Ammon's horn (tissue), 1 donor: ENCODE results near the gene OGFRL1.

Source experiments
- DNase-seq: peaks from one replicate; pipeline ENCODE4 v3.0.0-alpha.2; 2016; ENCODE audit warnings: low spot score

Gene OGFRL1

DNA sequence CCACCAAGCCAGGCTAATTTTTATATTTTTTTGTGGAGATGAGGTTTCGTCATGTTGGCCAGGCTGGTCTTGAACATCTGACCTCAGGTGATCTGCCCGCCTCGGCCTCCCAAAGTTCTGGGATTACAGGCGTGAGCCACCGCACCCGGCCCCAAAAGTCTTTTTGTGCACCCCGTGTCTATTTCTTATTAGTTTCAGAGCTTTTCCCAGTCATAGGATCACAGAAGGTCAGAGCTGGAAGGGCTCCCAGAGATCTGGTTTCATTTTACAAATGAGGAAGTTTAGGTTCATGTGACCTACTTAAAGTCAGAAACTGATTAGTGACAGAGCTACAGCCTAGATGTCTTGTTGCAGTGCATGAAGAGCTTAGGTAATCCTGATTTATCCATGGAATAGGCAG is 1.6 kb upstream of the OGFRL1 start:
- DNase-seq: no peak

DNA sequence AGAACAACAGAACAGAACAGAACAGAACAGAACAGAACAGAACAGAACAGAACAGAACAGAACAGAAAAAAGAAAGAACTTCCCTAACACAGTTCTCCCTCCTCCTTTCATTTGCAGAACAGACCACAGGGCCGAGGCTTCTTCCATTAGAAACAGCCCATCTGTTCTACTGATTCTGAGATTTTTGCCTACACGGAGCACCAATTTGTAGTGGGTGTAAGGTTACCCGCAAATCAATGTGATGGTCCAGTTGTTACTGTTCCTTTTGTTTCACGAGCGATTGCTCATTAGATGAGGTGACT is 734 bp upstream of the OGFRL1 start:
- DNase-seq: no peak

DNA sequence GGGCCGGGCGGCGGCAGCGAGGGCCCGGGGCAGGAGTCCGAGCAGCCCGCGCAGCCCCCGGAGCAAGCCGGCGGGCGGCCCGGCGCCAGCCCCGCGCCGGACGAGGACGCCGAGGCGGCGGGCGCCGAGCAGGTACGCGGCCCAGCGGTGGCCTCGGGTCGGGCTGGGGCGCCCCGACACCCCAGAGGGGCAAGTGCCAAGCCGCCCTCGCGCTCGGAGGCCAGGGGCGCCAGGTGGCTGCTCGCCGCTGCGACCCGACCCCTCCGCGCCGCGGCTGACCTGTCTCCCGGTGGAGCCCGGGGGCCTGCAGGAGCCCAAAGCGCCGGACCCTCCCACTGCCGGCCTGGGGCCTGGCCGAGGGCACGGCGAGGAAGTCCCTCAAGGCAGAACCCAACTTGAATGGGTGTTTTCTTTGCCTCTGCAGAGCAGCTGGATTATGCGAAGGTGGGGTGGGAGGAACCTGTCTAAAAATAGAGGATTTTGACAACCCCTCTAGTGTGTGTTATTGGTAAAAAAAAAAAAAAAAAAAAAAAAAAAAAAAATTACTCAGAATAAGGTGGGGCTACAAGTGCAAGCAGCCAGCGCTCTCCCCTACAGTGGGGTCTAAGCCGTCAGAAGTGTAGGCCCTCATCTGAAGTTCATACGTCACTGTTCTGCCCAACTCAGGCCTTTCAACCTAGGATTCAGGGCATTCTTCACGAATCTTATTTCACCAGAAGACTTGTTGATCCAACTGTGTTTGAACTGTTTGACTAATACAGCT is 609 bp downstream of the OGFRL1 start:
- no peak for DNase-seq

DNA sequence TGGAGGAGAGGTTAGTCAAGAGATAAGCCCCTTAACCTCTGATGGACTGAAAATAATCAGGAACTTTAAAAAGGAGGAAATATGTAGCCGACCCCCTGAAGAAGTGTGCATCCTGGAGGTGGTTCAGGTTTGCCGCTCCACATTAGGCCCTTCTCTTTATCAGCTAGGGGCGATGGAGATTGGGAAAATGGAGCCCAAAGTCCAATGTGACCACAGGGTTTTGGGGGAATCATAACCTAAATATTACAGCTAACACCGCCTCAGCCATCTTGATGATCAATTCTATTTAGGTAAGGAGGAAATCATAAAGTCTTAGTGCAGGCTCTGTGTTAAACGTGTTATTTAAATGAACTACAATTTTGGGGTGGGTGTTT is 1.2 kb downstream of the OGFRL1 start:
- no peak for DNase-seq

DNA sequence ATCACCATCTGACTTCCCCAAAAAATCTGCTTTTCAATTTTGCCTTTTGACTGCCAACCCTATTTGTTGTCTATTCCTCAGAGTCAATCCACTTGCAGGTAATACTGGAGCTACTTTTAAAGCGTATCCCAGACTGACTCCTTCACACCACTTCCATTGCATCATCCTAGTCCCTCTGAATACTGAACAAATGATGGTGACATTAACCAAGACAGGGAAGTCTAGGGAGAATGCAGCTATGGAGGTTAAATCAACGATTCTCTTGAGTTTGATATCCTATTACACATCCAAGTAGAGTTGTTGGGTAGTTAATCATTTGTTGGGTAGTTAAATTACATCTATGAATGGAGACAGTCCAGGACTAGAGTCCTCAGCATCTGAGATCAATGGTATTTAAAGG is 2.0 kb downstream of the OGFRL1 start:
- DNase-seq: no peak

DNA sequence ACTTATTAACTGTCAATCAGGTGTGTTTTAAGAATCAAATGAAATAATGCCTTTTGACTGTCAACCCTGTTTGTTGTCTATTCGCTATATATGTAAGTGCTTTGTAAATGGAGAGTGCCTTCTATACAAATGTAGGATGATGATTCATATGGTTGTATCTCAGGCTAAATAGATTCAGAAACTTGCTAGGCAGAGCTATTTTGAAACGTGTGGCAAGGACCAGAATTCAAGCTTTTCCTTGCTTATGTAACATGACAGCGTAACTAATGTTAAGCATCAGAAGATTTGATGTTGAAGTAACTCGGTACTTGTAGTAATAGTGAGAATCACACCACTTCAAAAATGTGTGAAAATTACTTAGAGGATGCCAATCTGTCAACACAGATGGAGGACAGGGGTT is 3.4 kb downstream of the OGFRL1 start:
- DNase-seq: no peak

DNA sequence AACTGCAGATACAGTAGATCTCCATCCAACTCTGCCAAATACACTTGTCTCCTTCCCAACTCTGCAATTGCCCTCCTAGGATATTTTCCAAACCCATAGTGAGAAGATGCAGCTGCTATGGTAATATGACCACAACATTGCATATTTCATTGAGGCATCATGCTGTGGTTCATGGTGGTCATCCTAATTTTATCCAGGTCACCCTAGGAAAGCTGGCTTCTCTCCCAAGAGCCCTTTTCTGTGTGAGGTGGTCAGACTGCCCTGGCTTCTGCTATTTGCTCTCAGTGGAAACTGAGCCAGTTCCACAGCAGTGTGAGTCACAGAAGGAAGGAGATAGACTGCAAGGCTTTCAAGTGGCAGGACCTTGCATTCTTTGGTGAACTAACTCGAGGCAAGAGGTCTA is 5.5 kb downstream of the OGFRL1 start:
- peak; percentile 57 for DNase-seq

DNA sequence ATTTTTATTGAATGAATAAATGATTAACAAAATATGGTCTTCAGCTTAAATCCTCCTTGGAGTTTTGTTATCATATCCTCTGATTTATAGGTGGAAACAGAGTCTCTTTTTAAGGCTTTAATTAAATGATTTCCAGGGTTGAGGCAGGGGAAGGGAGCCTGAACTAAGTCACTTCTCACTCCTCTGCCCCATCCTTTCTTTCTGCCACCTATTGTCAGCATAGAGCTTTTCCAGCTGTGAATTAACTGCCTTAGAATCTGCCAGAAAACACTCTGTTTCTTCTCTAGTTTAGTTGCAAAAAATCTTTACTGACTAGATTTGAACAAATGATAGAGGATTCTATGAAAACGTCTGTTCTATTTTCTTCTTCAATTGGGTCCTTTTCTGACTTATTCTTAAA is 9.8 kb downstream of the OGFRL1 start:
- DNase-seq: no peak

DNA sequence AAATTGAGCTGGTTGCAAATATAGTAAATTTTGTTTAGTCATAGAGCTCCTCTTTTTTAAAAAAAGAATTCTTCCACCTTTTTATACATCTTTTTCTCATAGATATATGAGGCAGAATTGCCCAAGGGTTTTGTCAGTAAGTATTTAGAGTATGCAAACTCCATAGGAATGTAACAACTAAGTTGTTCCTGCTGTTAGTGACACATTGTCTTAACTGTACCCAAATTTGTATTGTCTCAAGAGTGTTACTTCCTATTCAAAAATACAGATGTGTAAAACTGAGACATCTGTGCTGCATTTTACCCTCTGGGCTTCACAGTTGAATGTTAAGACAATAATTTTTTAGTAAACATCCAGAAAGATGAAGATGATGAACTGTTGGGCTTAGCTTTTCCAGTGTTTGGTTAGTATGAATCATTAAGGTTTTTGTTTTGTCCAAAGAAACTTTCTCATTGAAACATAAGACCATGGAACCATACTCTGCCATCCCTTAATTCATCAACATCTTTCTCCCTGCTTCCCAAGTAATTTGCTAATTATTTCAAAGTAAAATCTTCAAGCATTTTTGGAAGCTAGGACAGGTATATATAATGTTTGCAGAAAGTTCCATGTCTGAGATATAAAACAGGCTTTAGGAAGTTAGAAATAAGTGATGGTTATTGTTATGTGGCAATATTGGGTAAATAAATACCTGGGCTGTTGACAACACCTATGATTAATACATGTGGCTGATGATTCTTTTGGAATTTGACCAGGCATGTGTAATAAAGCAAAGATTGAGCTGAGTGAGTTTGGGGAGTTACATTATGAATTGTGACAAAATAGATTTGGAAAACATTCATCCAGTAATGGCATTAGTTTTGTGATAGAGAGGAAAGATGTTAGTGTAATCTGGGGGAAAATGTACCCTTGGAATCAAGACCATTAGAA is 11.2 kb downstream of the OGFRL1 start:
- DNase-seq: no peak

DNA sequence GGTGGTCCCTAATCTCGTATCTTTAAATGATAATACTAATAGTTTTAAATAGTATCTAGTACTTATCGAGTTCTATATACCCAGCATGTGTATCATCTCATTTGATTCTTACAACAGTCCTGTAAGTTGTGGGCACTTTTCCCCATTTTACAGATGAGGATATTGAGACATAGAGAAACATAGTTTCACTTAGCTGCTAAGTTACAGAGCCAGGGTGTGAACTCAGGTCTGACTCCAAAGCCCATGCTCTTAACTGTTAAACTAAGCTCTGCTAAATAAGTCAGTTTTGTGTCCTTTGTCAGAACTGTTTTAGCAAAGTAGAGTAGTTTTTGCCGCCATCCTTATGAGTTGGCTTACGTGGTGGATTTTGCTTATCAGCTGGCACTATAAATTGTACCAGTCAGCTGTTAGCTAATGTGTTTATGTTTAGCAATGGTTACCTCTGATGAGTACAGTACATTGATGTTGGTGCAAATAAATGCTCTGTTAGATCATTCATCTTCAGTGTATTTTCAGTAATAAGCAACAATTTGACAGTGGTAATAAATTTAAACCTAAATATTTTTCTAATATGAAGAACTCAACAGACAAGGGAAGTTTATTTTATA is 12.1 kb downstream of the OGFRL1 start:
- no peak for DNase-seq

DNA sequence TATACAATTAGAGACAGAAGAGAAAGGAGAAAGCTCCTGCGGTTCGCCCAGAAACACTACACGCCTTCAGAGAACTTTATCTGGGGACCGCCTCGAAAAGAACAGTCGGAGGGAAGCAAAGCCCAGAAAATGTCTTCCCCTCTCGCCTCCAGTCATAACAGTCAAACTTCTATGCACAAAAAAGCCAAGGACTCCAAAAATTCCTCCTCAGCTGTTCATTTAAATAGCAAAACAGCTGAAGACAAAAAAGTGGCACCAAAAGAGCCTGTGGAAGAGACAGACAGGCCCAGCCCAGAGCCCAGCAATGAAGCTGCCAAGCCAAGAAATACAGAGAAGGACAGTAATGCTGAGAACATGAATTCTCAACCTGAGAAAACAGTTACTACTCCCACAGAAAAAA is 12.9 kb downstream of the OGFRL1 start:
- DNase-seq: no peak

DNA sequence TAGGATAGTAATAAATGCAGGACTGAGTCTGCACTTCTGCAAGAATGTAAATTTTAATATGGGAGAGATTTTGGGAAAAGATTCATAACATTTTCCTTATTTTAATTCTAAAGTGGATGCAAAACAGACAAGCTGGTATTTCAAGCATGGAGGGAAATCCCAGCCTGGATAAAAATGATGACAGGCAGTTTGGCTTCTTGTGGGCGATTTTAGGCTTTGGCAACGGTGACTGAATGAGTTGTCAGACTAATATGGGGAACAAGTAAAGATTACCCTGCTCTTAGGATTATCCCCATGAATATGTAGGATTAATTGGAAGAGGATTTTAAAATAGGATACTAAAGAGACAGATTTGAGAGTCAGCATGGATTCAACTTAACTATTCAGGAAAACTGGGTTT is 21.0 kb downstream of the OGFRL1 start:
- DNase-seq: no peak

DNA sequence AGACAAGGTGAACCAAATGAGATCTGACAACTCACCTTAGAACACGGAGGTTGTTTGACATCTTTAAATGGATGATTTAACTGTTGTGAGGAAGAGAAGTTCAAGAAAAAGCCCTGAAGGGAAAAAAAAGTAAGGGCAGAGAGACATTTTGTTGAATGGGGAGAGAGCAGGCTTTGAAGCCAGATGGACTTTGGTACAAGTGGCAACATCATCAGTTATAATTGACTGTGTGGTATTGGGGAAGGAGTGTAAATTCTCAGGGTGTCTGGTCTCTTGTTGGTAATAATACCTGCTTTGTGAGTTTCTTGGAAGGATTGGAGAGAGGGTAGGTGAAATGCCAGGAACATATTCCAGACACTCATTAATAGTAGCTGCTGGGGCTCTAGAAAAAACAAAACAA is 21.6 kb downstream of the OGFRL1 start:
- no peak for DNase-seq

DNA sequence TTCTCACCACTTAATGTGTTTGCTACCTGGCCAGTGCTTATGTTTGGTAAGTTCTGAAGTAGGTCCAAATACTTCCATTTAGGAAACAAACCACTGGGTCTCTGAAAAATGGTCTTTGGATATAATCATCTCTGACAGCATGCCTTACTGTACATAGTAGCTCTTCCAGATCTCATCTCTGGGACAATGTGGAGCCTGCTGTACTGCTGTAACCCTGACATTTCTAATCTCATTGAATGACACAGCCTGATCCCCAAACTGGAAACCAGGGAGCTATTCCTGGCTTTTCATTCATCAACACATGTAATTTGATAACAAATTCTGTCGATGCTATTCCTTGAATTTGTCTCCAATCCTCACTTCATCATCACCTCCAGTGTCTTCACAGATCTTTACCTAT is 23.5 kb downstream of the OGFRL1 start:
- DNase-seq: no peak

DNA sequence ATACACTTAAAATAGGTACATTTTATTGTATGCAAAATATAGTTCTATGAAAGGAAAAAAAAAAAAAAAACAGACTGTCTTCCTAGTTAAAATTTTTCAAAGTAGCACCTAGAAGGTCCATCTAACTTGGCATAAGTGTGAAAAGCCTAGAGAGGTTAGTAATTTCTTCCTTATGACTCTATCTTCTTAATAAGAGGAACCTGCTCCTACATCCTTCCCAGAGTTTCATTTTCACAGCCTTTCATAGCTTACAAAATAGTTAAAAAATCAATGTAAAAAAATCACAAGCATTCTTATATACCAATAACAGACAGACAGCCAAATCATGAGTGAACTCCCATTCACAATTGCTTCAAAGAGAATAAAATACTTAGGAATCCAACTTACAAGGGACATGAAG is 28.8 kb downstream of the OGFRL1 start:
- DNase-seq: no peak

DNA sequence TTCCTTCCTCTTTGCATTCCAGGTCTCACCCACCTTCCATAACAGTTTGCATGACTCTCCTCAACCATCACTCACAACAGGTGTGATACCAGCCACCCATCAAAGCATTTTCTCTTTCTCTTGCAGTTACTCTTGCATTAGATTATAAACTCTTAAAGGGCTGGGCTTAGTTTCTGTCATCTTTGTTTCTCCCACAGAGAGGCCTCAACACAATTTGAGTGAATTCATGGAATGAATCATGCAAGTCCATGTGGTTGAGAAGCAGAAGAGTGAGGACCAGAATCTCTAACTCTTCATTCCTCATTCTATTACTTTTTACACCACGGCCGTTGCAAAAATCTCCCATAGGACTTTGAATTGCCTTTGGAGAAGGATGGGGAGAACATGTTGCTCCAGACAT is 31.4 kb downstream of the OGFRL1 start:
- DNase-seq: no peak

DNA sequence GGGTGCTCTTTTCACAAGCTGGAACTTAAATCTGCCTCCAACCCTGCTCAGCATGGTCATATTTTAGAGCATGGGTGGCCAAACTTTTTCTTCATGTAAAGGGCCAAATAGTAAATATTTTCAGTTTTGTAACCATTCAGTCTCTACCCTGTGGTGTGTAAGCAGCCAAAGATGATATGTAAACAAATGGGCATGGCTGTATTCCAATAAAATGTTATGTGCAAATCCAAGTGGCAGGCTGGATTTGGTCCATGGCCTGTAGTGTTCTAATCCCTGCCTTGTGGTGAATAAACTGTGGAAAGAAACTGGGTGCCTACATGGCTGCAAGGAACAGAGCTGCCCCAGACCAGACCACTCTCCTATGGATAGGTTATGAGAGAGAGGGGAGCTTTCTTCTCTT is 32.7 kb downstream of the OGFRL1 start:
- no peak for DNase-seq

DNA sequence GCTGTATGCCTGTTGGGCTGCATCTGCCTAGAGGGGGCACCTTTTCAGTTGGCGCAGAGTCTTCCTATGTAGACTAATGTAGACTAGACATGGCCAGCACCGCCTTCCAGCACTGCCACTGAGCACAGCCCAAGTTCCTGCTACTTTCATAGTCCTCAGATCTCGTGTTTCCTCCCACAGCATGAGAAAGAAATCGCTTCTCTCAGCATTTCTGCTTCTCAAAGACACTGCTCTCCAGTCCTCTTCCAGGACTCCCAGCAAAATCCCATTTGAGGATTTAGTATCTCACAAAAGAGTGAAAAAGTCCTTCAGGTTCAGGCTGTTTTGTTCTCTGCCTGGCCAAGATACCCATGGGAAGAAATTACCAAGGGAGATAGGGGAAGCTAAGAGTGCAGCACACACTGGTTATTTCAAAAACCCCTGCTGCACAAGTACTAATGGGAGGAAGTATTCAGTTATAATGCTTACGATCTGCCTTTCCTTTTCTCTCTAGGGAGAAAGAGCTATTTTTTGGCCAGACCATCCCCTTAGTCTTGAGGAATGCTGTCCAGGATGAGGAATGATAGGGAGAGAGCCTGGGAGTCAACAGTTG is 35.7 kb downstream of the OGFRL1 start:
- DNase-seq: peak; percentile 60

DNA sequence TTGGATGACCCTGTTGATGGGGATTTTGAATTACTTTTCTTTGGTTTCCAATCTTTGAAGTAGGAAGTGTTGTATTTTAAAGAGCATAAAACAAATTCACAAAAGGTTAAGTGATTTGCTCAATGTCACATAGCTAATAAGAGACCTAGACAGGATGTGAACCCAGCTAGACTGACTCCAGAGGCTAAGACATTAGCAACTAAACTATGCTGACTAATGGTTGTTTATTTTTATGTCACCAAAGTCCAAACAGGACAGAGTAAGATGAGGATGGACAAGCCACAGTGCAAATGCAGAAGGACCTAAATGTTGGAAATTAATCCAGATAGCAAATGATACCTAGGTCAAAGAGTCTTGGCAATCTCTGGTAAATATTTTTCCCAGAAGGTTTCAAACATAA is 38.0 kb downstream of the OGFRL1 start:
- DNase-seq: no peak

DNA sequence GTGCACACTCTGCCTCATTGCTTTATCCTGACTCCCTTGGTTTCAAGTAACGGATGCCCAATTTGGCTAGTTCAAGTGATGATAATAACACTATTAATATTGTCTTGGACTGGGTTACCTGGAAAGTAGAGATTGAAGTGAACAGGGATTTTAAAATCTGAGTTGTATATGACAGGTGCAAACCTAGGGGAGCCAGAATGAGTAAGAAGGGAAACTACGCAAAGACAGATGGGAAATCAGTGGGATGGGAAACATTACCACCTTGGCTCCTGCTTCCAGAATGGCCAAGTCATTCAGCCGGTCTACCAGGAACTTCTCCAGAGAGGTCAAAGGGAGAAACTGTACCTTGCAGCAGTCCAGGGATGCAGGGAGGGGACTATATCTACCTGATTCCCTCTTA is 41.9 kb downstream of the OGFRL1 start:
- DNase-seq: no peak

DNA sequence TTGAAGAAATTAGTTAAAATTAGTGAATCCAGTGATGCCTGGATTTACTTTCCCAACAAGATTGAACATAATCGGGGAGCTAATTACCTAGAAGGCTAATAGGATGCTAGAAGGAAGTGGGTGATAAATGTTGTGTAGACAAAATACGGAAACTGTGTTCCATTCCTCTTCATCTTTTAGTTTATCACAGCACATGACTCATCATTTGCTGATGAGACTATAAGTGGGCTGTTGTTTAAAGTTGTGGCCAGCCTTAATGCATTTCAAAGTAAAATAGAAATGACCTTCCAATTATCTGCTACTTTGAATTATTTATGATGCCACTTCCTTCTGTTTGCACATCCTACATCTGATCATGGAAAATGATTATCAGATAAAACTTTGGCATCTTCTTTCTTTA is 43.4 kb downstream of the OGFRL1 start:
- no peak for DNase-seq

DNA sequence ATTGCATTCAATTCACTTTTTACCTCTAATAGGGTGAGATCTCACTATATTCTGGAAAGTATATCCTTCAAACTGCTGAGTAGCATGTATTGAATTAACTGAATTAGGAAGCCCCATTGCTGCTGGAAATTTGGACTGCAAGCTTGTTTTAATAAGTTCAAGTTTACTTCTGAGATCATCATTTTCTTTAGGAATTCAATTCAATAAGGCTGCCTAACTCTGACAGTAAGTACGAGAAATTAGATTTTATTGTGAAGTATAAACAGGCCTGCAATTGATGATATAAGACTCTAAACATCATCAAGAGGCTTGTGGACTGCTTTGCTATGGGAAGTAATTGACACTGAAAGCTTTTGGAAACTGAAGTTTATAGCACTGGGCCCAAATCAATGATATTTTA is 44.4 kb downstream of the OGFRL1 start:
- DNase-seq: no peak

DNA sequence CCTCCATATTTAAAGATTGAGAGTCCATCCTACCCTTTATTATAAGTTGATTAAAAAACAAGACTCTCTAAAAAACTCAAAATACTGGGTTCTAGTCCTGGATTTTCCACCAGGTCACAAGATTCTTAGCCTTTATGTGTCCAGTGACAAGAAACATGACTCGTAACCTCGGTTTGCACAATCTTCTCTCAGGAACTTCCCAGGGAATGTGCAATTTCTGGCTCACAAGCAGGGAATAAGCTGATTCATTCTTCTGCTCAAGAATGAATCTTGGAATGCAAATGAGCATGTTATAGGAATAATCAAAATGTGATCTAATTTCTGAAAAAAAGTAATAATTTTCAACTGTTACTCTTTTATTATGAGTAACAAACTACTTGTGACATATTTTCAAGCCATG is 45.1 kb downstream of the OGFRL1 start:
- no peak for DNase-seq
